Fibroblast of mammary gland (primary cell): Measurements from ENCODE around the gene HERC2.
"Not testable (repeated sequence)": the region's sequence is repeated elsewhere in the genome, so short reads cannot be mapped to it uniquely, and the experiment has no call there.

Source experiments
- DNase-seq: peaks from one replicate; pipeline ENCODE4 v3.0.0-alpha.2; 2010; ENCODE audit warnings: low read depth
- H3K4me3 ChIP-seq: 2 replicates; pipeline ENCODE4 v1.5.1; 2011; ENCODE audit warnings: low read depth, mild to moderate bottlenecking, low read length, moderate library complexity; ENCODE audit not compliant: control insufficient read depth

Gene HERC2

GRCh38 chr15:28322129-28322588 is at the start of gene HERC2:
HERC2 (minus strand) TSS chr15:28322179; CDS start chr15:28321433, 746 bp downstream.
- H3K4me3 ChIP-seq = peak within 1 kb of the TSS; percentile 46
- not testable (repeated sequence) for DNase-seq

GRCh38 chr15:28365502-28365901 is 43.5 kb upstream of the HERC2 start:
- H3K4me3 ChIP-seq, DNase-seq: not testable (repeated sequence)

- DNase-seq, H3K4me3 ChIP-seq: not testable (repeated sequence)
Measured at GRCh38 chr15:28357984-28358383, 36.0 kb upstream of the HERC2 start, which contains the start of gene GOLGA6L24. GOLGA6L24 (minus strand) TSS chr15:28358084; CDS start chr15:28358023, 61 bp downstream.

GRCh38 chr15:28321358-28322078 is 461 bp downstream of the HERC2 start:
- DNase-seq = not testable (repeated sequence)
- peak overlapping the region; percentile 46 for H3K4me3 ChIP-seq

- DNase-seq, H3K4me3 ChIP-seq: not testable (repeated sequence)
Measured at GRCh38 chr15:28319725-28320124, 2.3 kb downstream of the HERC2 start.

- not testable (repeated sequence) for DNase-seq, H3K4me3 ChIP-seq
Measured at GRCh38 chr15:28318828-28319227, 3.2 kb downstream of the HERC2 start.

GRCh38 chr15:28318122-28318521 is 3.9 kb downstream of the HERC2 start:
- DNase-seq = not testable (repeated sequence)

GRCh38 chr15:28316958-28317357 is 5.0 kb downstream of the HERC2 start:
- not testable (repeated sequence) for H3K4me3 ChIP-seq, DNase-seq

More at GRCh38 chr15:28318122-28318521, 3.9 kb downstream of the HERC2 start:
- not testable (repeated sequence) for H3K4me3 ChIP-seq

- DNase-seq, H3K4me3 ChIP-seq: not testable (repeated sequence)
Measured at GRCh38 chr15:28310454-28310853, 11.5 kb downstream of the HERC2 start.

GRCh38 chr15:28308718-28309117 is 13.3 kb downstream of the HERC2 start:
- DNase-seq, H3K4me3 ChIP-seq: not testable (repeated sequence)

- not testable (repeated sequence) for DNase-seq, H3K4me3 ChIP-seq
Measured at GRCh38 chr15:28305700-28306099, 16.3 kb downstream of the HERC2 start.

GRCh38 chr15:28297434-28297833 is 24.5 kb downstream of the HERC2 start:
- not testable (repeated sequence) for DNase-seq, H3K4me3 ChIP-seq

- not testable (repeated sequence) for H3K4me3 ChIP-seq, DNase-seq
Measured at GRCh38 chr15:28296814-28297213, 25.2 kb downstream of the HERC2 start.

GRCh38 chr15:28295009-28295563 is 26.9 kb downstream of the HERC2 start:
- DNase-seq, H3K4me3 ChIP-seq: not testable (repeated sequence)

GRCh38 chr15:28294560-28294959 is 27.4 kb downstream of the HERC2 start:
- H3K4me3 ChIP-seq, DNase-seq: not testable (repeated sequence)
